HG03354 (cell line): ENCODE results near the gene ARL8B.

Experiments
- ATAC-seq: cut with Tn5 transposase; IDR thresholded peaks from one replicate; pipeline ENCODE4 v1.9.1; 2021; ENCODE audit warnings: mild to moderate bottlenecking; ENCODE audit not compliant: unreplicated experiment, poor library complexity, severe bottlenecking

ARL8B gene

GRCh38 chr3:5198986-5199731 lies 77.1 kb downstream of the ARL8B start:
- peak; percentile 29 for ATAC-seq

DNA sequence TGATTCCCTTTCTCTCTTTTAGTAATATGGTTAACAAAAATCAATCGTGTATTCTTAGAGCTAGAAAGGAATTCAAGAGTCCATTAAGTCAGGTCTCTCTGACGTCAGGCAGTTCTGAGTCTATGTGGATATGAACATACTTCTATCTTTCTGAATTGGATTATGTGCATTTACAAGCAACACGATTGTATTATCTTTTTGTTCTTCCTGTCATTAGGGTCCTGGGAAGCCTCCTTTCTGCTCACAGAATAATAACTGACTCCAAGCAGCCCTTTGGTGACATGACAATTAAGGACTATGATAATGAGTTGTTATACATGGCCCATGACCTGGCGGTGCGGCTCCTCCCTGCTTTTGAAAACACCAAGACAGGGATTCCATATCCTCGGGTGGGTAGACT lies 79.4 kb downstream of the ARL8B start:
- ATAC-seq, result no peak

- no peak for ATAC-seq
Measured at GRCh38 chr3:5202222-5202621, 80.1 kb downstream of the ARL8B start.

GRCh38 chr3:5205165-5205941 lies 83.3 kb downstream of the ARL8B start:
- ATAC-seq, result peak; percentile 98

DNA sequence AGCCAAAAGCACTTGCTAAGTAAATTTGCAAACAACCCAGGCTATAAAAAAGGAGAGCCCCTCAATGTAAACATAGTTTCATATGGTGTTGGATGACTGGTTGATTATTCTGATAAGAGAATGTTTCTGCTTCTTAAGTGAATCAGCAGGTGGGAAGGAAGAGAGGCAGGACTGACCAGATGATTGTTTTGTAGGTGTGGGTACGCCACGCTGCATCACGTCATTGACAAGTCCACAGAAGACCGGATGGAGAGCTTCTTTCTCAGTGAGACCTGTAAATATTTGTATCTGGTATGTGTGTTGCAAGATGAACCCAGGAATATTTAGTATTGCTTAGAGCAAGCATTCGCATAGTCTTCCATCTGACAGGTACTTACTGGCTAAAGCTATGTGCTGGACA lies 88.8 kb downstream of the ARL8B start:
- ATAC-seq, result no peak

- no peak for ATAC-seq
Measured at GRCh38 chr3:5212628-5213573, 90.8 kb downstream of the ARL8B start.

- ATAC-seq, result no peak
Measured at GRCh38 chr3:5213574-5213966, 91.5 kb downstream of the ARL8B start.

DNA sequence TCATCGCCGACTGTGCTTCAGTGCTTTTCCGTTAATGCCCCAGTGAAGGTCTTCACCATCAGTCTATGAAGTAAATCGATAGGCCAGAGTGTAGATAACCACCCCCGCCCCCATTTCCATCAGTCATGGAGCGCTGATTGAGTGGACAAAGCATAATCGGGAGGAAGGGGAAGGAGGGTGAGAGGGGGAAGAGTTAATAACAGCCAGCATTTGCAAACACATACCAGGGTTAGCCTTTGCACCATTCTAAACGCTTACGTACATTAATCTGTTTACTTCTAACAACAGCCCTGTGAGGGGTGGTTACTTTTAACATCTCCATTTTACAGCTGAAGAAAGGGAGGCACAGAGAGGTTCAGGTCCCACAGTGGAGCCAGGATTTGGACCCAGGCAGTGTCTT lies 92.3 kb downstream of the ARL8B start:
- ATAC-seq, result no peak

GRCh38 chr3:5217824-5218595 lies 95.9 kb downstream of the ARL8B start:
- no peak for ATAC-seq

DNA sequence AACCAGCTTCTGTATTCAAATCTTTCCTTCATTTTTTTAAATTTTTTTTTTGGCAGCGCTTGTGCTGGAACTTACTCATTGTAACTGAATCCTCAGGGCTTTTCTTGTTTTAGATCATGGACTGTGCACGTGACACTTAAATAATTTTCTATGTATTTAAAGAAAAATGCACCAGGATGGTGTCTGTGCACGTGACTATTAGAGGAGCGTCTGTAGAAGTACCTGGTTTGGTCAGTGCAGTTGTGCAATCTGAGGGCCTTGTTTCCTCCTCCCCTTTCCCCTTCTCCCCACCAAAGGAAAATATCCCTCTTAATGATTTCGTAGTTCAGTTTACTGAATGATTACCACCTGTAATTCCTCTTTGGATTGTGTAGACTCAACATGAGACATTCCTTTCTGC lies 96.7 kb downstream of the ARL8B start:
- no peak for ATAC-seq

DNA sequence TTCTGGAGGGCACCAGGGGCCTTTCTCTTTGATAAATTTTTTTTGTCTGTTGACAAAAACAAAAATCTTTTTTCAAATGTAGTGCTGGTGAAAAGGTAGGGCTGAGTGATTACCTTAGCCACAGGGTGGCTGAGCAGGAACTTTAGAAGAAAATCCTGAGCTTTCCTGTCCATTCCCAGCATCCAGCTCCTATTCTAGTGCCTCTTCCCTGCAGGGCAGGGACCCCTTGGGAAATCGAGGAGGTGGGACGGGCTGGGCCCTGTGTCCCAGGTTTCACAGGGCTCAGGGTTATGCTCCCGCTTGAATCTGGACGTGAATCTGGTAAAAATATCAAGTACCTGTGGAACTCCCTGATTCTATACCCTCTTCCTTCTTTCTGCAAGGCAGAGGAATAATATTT lies 97.1 kb downstream of the ARL8B start:
- ATAC-seq, result no peak

DNA sequence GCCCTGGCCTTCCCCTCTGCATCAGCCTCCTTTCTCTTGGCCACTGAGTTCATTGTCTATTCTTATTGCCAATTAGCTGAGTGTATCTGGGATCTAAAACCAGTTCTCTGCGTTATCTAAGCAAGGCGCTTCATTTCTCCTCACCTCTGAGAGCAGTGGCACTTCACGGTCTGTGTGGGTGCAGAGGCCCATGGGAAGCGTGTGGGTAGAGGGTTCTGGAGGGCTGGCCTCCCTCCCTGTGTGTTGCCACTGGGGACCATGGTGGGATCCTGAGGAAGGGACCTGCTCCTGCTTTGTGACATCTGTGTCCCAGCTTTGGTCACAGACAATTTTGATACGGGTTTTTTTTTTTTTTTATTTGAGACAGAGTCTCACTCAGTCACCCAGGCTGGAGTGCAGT lies 98.1 kb downstream of the ARL8B start:
- ATAC-seq, result no peak

- no peak for ATAC-seq
Measured at GRCh38 chr3:5220667-5221431, 98.8 kb downstream of the ARL8B start.

GRCh38 chr3:5221701-5222100 lies 99.6 kb downstream of the ARL8B start:
- ATAC-seq, result no peak

DNA sequence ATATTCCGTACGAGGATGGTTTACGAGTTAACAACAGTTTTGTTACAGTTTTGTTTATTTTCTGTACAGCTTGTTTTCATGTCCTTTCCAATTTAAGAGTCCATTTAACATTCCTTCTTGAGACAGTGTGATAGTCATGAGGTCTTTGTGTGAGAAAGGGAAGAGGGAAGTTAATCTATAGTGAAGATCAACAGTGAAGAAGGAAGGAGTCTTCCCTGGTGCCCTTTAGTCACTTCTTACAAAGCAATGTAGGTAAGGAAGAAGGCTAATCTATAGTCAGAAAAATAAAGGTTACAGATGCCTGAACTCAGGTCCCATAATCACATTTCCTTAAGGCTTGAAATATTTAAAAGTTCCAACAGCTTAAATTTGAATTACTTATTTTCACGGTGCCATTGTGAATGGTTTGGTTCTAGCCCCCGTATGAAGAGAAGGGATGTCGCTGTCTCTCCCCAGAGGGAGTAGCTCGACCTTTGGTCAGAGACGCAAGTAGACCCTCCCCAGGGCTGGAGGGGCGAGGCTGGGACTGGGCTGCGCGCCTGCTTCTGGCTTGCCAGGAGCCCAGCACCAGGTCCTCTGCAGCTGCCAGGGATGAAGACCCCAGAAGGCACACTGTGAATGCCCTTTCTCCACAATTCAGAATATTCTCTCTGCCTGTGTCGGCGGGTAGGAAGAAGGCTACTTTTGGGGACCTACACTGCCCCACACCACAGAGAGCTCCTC lies 100.4 kb downstream of the ARL8B start:
- ATAC-seq, result no peak

- ATAC-seq, result no peak
Measured at GRCh38 chr3:5226783-5227182, 104.7 kb downstream of the ARL8B start.

- ATAC-seq, result no peak
Measured at GRCh38 chr3:5227812-5228211, 105.7 kb downstream of the ARL8B start.

DNA sequence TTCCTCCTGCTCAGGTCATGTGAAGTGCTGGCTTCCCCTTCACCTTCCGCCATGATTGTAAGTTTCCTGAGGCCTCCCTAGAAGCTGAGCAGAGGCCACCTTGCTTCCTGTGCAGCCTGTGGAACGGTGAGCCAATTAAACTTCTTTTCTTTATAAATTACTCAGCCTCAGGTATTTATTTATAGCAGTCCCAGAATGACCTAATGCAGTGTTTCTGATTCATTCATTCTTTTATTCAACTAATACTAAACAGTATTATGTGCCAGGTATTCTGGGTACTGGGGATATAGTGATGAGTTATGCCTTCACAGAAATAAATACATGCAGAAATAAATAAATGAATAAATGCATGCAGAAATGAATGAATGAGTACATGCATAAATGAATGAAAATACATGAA lies 107.3 kb downstream of the ARL8B start:
- no peak for ATAC-seq
